ENCODE measurements around the gene CXCL5. TPM values are rescaled to one million over a fixed set of nuclear protein-coding genes. Genes with fewer than 3 reads are reported as not detected.

The CXCL5 gene
- total and polyA plus RNA-seq, 2 of the 13 experiments (the other 11 are each of a cell fraction or from before 2014, with no cell fraction given), result not detected

GRCh38 chr4:73985528-73985852 is 13.0 kb downstream of the CXCL5 start (continued):
- TF ChIP-seq, protein P1, sequence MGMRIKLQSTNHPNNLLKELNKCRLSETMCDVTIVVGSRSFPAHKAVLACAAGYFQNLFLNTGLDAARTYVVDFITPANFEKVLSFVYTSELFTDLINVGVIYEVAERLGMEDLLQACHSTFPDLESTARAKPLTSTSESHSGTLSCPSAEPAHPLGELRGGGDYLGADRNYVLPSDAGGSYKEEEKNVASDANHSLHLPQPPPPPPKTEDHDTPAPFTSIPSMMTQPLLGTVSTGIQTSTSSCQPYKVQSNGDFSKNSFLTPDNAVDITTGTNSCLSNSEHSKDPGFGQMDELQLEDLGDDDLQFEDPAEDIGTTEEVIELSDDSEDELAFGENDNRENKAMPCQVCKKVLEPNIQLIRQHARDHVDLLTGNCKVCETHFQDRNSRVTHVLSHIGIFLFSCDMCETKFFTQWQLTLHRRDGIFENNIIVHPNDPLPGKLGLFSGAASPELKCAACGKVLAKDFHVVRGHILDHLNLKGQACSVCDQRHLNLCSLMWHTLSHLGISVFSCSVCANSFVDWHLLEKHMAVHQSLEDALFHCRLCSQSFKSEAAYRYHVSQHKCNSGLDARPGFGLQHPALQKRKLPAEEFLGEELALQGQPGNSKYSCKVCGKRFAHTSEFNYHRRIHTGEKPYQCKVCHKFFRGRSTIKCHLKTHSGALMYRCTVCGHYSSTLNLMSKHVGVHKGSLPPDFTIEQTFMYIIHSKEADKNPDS (CRISPR knock-in tag; IDR thresholded peaks at IDR 0.05), result no peak
- TF ChIP-seq, protein P2, sequence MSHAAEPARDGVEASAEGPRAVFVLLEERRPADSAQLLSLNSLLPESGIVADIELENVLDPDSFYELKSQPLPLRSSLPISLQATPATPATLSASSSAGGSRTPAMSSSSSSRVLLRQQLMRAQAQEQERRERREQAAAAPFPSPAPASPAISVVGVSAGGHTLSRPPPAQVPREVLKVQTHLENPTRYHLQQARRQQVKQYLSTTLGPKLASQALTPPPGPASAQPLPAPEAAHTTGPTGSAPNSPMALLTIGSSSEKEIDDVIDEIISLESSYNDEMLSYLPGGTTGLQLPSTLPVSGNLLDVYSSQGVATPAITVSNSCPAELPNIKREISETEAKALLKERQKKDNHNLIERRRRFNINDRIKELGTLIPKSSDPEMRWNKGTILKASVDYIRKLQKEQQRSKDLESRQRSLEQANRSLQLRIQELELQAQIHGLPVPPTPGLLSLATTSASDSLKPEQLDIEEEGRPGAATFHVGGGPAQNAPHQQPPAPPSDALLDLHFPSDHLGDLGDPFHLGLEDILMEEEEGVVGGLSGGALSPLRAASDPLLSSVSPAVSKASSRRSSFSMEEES (CRISPR knock-in tag; IDR thresholded peaks at IDR 0.05), result no peak
- TF ChIP-seq, protein P3, sequence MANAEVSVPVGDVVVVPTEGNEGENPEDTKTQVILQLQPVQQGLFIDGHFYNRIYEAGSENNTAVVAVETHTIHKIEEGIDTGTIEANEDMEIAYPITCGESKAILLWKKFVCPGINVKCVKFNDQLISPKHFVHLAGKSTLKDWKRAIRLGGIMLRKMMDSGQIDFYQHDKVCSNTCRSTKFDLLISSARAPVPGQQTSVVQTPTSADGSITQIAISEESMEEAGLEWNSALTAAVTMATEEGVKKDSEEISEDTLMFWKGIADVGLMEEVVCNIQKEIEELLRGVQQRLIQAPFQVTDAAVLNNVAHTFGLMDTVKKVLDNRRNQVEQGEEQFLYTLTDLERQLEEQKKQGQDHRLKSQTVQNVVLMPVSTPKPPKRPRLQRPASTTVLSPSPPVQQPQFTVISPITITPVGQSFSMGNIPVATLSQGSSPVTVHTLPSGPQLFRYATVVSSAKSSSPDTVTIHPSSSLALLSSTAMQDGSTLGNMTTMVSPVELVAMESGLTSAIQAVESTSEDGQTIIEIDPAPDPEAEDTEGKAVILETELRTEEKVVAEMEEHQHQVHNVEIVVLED (CRISPR knock-in tag; IDR thresholded peaks at IDR 0.05; ENCODE audit: borderline replicate concordance), result no peak

DNA sequence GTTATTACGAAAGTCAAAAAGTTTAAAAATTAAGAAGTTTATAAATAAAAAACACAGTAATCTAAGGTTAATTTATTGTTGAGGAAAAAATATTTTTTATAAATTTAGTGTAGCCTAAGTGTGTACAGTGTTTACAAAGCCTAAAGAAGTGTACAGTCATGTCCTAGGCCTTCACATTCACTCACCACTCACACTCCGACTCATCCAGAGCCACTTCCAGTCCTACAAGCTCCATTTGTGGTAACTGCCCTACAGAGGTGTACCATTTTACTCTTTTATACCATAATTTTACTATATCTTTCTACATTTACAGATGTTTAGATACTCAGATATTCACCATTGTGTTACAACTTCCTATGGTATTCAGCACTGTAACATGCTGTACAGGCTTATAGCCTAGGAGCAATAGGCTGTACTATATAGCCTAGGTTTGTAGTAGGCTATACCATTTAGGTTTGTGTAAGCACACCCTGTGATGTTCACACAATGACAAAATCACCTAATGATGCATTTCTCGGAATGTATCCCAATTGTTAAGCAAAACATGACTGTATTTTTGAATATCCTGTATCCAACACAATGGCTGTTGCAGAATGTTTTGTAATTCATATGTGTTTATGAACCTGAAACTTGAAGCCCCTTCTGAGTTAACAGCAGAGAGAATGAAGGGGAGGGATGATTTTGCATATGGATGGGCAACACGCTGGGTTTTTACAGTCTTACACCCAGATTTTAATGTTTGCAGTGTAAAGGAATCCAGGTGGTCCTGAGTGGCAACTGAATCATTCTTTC is 13.5 kb downstream of the CXCL5 start:
- Histone ChIP-seq H3K4me3 (replicated peaks in 1 of 3; ENCODE audit: insufficient read depth in 1 of 3, low read depth in 2 of 3, low read length in 3 of 3) (no peak overlapping the region), H3K9me3 (ENCODE audit: low read length) (no peaks in the 10 kb centered on the region), H3K79me2 (ENCODE audit: insufficient read depth, low read length) (no peaks in the 10 kb centered on the region), H3K27ac (ENCODE audit: extremely low read length, insufficient read depth, low read length) (no peak overlapping the region), H3K4me2 (ENCODE audit: low read depth, low read length) (no peak overlapping the region), H3K27me3 (ENCODE audit: control insufficient read depth in 1 of 2, insufficient read depth in 2 of 2, low read length in 2 of 2) (peaks cover 3 to 8% of the 10 kb centered on the region in 2 experiments; a peak in 3 of 5 replicates), H4K20me1 (ENCODE audit: insufficient read depth, low read length) (no peaks in the 10 kb centered on the region), H2AFZ (ENCODE audit: low read length) (no peak overlapping the region), H3K4me1 (ENCODE audit: insufficient read depth, low read length) (no peaks in the 10 kb centered on the region), H3K36me3 (replicated peaks in 1 of 2; ENCODE audit: control insufficient read depth in 1 of 2, insufficient read depth in 2 of 2, low read length in 2 of 2) (no peaks in the 10 kb centered on the region), H3K9ac (ENCODE audit: insufficient read depth, low read depth, low read length) (no peak overlapping the region)
- FAIRE-seq (no peak), DNase-seq (ENCODE audit: low spot score) (no peak), ATAC-seq (no peak)
- in situ Hi-C loops (cut with HindIII; ENCODE audit: extremely low pct_ligation_motif_present, low pct_unique_long_range_greater_than_20kb) (no loop called here), intact Hi-C loops (cut with micrococcal nuclease; ENCODE audit: unreplicated experiment) (no loop called here)
- 4% methylated on average over 4 of the region's 4 CpGs for WGBS (ENCODE audit: low lambda C conversion rate)
- no TSS peak for BruUV-seq (replicated peaks)
- CTCF ChIA-PET (ENCODE audit: low intra/inter-chr PET ratio, low total read pairs), result no interaction called here
- POLR2A ChIA-PET, result no interaction called here
- TF ChIP-seq MED1 (CRISPR knock-in tag; IDR thresholded peaks at IDR 0.05) (no peak), RNF2 (conservative IDR thresholded peaks at IDR 0.05; ENCODE audit: low read depth) (no peak), CBX5 (CRISPR knock-in tag; IDR thresholded peaks at IDR 0.05; ENCODE audit: borderline replicate concordance) (no peak), ZFY (CRISPR knock-in tag; IDR thresholded peaks at IDR 0.05) (no peak), ZNF891 (CRISPR knock-in tag; IDR thresholded peaks at IDR 0.05) (no peak), RARG (CRISPR knock-in tag; IDR thresholded peaks at IDR 0.05; ENCODE audit: low read depth) (no peak), HOXA3 (CRISPR knock-in tag; IDR thresholded peaks at IDR 0.05) (no peak)
